ENCODE measurements around the gene TLE4.

GRCh38 chr9:79742110-79742721, 170.5 kb downstream of the TLE4 start:
- TF ChIP-seq CTCF (IDR thresholded peaks at IDR 0.05), result no peak
- no peak for TF ChIP-seq POLR2AphosphoS5 (IDR thresholded peaks at IDR 0.05)

Measured in breast epithelium (tissue), 3 donors.